GM19438 (cell line): ENCODE measurements around the gene IQGAP3.
"Not testable (repeated sequence)": the region's sequence is repeated elsewhere in the genome, so short reads cannot be mapped to it uniquely, and the experiment has no call there.

Experiments
- ATAC-seq: cut with Tn5 transposase; IDR thresholded peaks from one replicate; pipeline ENCODE4 v1.9.1; 2021; ENCODE audit warnings: low read depth; ENCODE audit not compliant: unreplicated experiment

The IQGAP3 gene

GRCh38 chr1:156571919-156572662 lies at the start of gene IQGAP3:
Gene IQGAP3 (minus strand): TSS chr1:156572565. CDS start chr1:156572529, 36 bp downstream.
- ATAC-seq: peak; percentile 87

GRCh38 chr1:156619582-156619955 lies 47.2 kb upstream of the IQGAP3 start:
- ATAC-seq: no peak

GRCh38 chr1:156618853-156619581 lies 46.7 kb upstream of the IQGAP3 start, which contains the start of gene HAPLN2:
Gene HAPLN2 (plus strand): TSS chr1:156619415. CDS start chr1:156623491, 4,076 bp downstream.
- no peak for ATAC-seq

- no peak for ATAC-seq
These were observed 44.1 kb upstream of the IQGAP3 start for GRCh38 chr1:156616463-156616862.

- no peak for ATAC-seq
These were observed 43.6 kb upstream of the IQGAP3 start for GRCh38 chr1:156615946-156616345.

GRCh38 chr1:156612666-156613065 lies 40.3 kb upstream of the IQGAP3 start:
- ATAC-seq: no peak

- ATAC-seq: not testable (repeated sequence)
These were observed 37.7 kb upstream of the IQGAP3 start for GRCh38 chr1:156610072-156610471.

- ATAC-seq: no peak
These were observed 36.6 kb upstream of the IQGAP3 start for GRCh38 chr1:156608981-156609380.

- ATAC-seq: no peak
These were observed 35.8 kb upstream of the IQGAP3 start for GRCh38 chr1:156608036-156608674.

- not testable (repeated sequence) for ATAC-seq
These were observed 35.0 kb upstream of the IQGAP3 start for GRCh38 chr1:156607344-156607743.

GRCh38 chr1:156602557-156602993 lies 30.2 kb upstream of the IQGAP3 start:
- ATAC-seq: no peak

- no peak for ATAC-seq
These were observed 29.5 kb upstream of the IQGAP3 start for GRCh38 chr1:156601892-156602291.

- ATAC-seq: no peak
These were observed 28.9 kb upstream of the IQGAP3 start, which contains the start of gene GPATCH4 for GRCh38 chr1:156601122-156601830. Gene GPATCH4 (minus strand): TSS chr1:156601479.

GRCh38 chr1:156600733-156601121 lies 28.4 kb upstream of the IQGAP3 start:
- no peak for ATAC-seq

- no peak for ATAC-seq
These were observed 27.4 kb upstream of the IQGAP3 start for GRCh38 chr1:156599811-156600210.

GRCh38 chr1:156598731-156599432 lies 26.5 kb upstream of the IQGAP3 start:
- ATAC-seq: no peak

- ATAC-seq: no peak
These were observed 25.8 kb upstream of the IQGAP3 start for GRCh38 chr1:156598125-156598524.

- no peak for ATAC-seq
These were observed 24.1 kb upstream of the IQGAP3 start for GRCh38 chr1:156596426-156596825.

- ATAC-seq: no peak
These were observed 22.7 kb upstream of the IQGAP3 start for GRCh38 chr1:156595016-156595415.

- ATAC-seq: no peak
These were observed 21.8 kb upstream of the IQGAP3 start for GRCh38 chr1:156594190-156594589.
